HG03064 (cell line): Measurements from ENCODE around the gene BMX.

Experiments used
- ATAC-seq: cut with Tn5 transposase; IDR thresholded peaks from one replicate; pipeline ENCODE4 v1.9.1; 2021; ENCODE audit warnings: low read depth; ENCODE audit not compliant: unreplicated experiment

The BMX gene

DNA sequence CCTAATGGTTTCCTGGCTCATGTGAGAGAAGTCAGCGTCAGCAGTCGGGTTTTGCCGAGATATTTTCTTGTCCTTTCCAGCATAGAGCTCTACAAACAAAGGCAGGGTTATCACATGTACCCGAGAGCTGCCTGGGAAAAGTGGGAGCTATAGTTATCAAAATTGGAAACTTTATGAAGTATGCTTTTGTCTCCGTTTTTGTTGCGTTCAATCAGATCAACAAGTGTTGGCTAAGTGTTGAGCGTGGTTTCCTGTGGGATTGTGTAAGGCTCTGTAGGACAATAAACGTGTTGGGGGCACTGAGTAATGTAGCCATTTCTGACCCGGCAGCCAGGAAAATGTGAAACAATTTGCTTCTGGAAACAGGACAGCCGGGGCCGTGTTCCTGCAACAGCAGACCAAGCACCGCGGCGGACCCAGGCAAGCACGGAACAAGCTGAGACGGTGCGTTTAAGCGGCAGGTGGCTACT lies at the start of gene BMX:
TSS of gene BMX (plus strand) at position 311 of the 470 bp plus-strand sequence. CDS start 7,547 bp downstream, outside the sequence.
- ATAC-seq, result no peak

DNA sequence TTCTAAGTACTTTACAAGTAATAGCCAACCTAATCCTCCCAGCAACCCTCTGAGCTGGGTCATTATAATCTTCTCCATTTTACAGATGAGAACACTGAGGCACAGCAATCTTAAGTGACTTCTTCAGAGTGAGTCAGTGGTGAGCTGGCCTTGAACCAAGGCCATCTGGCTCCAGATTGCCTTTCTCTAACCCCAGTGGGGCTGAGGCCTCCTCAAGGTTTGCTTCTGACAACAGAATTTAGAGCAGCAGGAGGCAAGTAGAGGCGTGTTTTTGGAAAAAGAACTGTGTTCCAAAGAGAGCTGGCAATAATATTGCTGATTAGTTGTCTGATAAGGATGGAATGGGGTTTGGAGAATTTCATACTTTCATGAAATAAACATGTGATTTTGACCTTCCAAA lies 48.7 kb upstream of the BMX start:
- no peak for ATAC-seq

DNA sequence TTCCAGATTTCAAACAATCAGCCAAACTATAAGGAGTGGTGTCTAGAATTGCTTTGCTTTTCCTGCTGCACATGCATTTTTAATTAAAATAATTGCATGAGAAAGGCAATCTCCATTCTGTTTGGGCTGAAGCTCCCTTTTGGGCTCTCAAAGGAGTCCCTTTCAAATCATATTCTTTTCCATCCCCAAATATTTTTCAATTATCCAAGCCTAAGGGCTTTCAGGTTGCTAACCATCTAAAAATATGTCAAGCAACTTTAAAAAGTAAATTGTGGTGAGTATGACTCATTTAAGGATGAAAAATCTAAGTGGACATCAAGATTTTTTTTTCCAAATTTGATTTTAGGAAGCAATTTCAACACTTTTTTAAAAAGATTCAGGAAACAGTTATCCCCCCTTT lies 35.9 kb upstream of the BMX start:
- ATAC-seq, result no peak

DNA sequence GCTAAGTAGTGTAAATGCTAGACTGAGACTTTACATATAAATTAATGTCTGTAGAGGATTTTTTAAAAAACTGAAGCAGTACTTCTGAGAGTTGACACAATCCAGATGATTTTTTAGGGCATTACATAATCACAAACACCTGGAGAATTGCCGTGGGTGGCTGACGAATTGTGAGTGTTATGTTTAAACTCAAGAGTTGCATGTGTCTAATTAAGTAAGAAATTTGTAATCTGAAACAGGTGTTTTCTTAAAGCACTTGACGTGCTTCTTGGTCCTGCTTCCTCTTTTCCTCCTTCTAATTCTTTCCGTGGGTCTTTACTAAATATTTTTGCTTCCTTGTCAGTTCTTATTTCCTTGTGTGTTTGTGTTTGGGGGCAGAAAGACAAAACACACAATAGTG lies 35.3 kb upstream of the BMX start:
- ATAC-seq, result no peak

DNA sequence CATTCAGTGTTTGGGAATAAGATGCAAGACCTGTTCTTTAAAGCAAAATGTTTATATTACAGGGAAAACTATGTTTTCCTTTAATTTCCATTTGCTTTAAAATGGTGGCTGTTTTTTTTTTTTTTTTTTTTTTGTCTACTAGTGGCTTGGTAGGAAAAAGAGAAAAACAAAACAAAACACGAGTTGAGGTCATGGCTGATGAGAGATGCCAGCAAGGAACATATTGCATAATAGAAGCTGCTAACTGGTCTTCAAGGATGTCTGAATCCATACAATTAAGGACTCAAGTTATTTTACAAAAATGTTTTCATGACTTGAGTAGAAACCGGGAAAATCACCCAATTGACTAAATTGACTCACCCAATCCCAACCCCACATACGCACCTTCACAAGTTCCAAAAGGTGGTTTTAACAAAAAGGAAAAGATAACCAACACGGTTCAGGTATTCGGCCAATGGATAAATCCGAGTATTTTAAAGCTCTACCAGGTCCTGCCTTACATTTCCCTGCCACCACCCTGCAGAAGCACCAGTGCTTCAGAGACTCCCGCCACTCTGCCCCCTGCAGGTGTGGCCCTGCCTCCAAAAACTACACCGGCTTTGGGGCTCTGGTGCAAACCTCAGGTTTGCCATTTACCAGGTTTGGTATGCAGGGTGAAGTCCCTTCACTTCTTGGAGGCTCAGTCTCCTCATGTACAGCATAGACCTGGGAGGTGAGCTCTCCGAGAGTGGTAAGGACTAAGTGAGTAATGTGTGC lies 34.5 kb upstream of the BMX start:
- no peak for ATAC-seq

DNA sequence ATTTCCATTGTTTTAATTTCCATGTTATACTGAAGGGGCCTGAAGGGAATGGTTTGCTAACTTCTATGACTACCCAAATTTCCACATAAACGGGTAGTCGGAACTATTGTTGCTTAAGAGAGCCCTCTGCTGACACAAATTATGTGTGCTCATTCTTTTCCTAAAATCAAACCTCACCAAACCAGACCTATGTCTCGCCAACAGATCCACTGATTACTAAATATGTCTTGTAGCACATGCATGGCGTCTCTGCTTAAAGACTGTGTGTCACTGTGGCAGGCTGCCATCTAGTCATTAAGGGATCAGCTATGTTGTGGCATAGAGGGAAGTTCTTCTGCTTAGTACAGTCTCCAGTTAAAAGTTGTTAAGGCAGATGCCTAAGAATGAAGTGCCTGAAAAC lies 32.6 kb upstream of the BMX start:
- no peak for ATAC-seq

DNA sequence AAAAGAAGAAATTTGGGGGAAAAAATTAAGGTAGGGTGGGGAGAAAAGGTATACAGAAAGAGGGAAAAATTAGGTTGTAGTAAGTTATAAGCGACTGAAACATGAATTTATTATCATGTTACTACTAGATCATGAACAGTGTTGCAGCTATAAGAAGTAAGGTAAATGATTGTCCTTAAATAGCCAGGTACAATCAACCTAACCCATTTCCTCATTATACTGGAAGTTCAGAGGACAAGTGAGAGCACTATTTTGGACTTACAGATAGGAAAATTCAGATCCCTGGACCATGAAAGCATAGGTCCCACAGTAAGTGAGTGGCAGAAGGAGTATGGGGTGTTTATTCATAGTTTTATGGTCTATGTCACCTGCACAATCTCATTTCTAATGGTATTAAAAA lies 31.0 kb upstream of the BMX start:
- no peak for ATAC-seq

DNA sequence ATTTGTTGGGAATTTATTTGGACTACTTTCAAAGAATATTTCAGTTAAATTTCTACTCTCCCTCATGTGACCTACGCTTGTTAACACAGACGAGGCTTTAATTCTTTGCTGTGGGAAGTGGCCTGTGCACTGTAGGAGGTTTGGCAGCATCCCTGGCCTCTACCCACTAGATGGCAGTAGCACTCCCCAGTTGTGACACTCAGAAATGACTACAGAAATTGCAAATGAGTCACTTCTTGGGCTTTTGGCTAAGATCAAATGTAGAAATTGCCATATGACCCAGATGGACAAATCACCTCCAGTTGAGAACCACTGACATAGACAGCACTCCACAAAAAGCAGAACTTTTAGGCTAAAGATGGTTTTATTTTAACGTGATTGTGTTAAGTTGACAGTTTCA lies 29.6 kb upstream of the BMX start:
- no peak for ATAC-seq

DNA sequence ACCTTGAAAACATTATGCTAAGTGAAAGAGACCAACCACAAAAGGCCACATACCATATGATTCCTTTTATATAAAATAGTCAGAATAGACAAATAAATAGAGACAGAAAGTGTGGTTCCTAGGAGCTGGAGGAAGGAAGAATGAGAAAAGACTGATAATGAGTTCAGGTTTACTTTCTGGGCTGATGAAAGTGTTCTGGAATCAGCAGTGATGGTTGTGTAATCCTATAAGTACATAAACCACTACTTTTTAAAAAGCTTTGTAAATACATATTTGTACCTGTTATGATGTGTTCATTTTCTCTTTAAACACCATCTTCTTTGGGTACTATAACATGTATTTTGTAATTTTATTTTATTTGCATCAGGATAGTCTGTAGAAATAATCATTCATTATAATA lies 28.1 kb upstream of the BMX start:
- ATAC-seq, result no peak

DNA sequence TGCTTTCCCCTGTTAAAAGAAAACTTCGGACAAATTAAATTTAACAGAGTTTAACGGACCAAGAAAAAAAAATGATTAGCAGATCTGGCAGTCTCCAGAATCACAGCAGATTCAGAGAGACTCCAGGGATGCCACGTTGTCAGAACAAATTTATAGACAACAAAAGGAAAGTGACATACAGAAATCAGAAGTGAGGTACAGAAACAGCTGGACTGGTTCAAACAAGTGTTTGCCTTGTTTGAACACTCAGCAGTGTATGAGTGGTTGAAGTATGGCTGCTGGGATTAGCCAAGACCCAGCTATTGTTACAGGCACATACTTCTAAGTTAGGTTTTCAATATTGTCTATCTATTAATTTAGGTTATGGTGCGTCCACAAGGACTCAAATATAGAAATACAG lies 26.6 kb upstream of the BMX start:
- ATAC-seq, result no peak

DNA sequence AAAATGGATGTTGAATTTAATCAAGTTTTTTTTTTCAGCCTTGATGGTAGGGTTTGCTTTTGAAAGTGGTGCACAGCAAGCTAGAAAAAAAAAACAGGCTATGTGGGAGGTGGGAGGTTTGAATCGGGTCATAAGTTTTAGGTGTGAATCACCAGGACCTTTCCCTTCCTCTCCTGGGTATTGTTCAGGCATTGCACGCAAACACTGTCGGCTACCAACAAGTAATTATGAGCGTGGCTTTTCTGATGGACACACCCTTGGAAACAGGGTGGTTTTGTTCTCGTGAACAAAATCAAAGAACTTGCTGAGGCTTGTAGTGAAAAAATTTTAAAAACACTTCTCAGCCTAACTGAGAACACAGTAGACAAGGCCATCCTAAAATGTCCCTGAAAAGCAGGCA lies 25.6 kb upstream of the BMX start:
- no peak for ATAC-seq

DNA sequence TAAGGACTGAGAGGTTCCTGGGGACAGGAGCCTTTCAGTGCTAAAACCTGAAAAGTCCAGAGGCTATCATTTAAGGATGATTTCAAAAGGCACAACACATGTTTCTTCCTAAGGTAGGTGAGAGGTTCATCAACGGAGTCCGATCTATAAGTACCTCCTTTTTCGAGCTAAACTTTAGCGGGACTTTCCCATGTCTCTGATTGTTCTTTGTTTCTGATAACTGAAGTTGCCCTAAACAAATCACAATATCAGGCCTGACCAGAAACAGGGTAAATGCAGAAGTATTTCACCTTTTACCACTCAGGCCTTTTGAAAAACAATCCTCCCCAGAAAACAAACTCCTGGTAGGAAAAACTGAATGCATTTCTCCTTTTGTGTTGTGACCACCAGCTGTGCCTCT lies 25.1 kb upstream of the BMX start:
- ATAC-seq, result no peak

DNA sequence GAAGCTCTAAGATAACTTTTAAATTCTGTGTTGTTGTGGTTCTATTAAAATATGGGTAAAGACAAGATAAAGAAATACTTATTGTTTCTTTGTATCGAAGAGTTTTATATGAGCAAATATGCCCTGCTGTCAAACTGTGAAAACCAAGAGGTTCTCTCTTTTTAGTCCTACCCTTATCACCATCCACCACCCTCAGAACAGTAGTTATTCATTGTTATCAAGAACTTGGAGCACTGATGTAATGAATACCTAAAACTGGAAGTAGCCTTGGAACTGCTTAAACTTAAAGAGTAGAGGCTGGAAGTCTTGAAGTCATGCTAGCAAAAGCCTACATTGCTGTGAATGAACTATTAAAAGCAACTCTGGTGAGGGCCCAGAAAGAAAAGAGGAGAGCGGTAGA lies 16.7 kb upstream of the BMX start:
- ATAC-seq, result no peak

DNA sequence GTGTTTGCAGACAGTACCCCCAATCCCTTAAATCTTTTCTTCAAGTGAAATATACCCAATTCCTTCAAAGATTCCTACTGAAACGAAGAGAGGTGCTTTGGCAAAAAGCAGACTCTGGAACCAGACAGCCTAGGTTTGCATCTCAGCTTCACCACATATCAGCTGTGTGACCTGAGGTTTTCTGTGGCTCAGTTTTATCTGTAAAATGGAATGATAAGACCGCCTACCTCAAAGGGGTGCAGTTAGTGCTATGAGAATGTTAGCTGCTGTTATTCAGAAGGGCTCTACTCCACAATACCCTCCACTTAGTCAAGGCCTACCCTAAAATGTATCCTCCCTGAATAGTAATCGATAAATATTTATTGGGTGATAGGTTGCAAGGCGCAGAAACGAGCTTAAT lies 8.1 kb upstream of the BMX start:
- ATAC-seq, result no peak

DNA sequence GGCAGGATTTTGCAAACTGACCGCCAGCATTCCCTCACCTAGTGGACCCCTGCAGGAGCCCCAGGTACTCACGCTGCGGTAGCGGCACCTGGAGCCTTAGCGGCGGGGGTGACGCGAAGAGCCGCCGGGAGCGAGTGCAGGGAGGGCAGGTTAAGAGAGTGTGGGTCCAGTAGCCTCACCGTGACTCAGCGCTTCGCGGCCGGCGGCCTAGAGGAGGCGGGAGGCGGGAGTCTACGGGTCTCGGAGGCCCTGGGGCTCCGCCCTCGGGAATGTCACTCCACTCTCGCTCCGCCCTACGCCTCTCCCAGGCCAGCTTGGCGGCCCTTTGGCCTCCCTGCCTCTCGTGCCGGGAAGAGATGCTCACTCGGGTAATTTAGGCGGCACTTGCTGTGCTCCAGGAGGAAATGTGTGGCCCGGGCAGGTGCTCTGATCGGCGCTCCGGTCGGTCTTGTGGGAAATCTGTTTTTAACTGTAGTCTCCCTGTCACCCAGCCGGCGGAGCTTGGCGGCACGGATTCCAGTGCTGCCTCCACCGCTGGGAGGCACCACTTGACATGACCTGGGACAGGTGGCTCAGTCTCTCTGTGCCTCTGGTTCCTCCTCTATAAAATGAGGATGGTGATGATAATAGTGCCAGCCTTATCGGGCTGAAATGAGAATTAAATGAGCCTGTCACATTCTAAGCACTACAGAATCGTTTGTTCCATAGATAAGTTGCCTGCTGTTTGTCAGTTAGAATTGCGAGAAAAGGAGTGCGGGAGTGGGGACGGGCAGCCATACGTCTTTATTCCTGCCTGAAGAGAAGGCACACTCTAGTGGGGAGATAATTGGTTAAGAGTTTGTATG lies 7.3 kb upstream of the BMX start, which contains the start of gene PIR:
TSS of gene PIR (minus strand) at position 216 of the 845 bp plus-strand sequence. CDS start 2,076 bp downstream, outside the sequence.
- peak; percentile 97 for ATAC-seq

DNA sequence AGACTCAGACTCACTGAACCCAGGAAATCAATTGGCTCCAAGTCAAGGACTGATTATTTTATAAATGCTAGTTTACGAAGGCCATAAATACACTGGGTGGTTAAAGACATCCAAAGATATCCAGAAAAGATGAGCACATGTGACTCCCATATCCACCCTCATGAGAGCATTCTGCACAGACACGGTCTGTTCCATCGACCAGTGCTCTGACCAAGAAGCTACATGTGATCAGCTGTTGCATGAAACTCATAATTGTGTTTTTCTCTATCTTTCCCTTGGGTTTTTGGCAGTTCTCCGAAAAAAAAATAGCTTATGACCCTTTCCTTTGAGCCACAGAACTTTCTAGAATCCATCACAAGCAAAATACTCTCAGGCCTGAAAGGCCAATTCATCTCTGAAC lies 4.8 kb upstream of the BMX start:
- ATAC-seq, result no peak

DNA sequence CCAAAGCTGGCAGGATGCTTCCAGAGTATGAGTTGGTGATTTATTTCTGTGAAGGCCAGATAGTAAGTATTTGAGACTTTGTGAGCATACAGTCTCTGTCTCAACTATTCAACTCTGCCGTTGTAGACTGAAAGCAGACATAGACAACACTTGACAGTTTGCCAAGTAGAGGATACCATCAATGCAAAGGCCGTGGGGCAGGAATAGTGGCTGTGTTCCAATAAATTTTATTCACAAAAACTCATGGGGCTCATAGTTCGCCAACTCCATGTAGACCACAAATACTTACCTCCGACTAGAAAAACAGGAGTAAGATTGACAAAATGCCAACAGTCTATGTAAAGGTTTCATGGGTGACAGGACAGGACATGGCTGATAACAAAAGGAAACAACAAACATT lies 3.8 kb upstream of the BMX start:
- no peak for ATAC-seq

DNA sequence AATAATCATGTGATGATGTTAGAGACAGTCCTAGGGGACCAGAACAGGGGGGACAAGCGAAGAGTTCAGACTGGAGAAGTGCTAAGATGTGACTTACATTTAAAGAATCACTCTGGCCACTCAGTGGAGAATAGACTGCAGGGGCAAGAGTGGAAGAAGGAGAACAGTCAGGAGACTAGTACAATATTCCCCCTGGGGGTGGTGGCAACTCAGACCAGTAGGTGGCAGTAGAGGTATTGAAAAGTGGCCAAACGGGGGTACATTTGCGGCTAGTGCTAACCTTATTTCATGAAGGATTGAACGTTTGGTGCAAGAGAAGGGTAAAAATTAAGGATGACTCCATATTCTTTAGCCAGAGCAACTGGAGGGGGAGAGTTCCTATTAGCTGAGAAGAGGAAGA lies 2.7 kb upstream of the BMX start:
- ATAC-seq, result no peak

DNA sequence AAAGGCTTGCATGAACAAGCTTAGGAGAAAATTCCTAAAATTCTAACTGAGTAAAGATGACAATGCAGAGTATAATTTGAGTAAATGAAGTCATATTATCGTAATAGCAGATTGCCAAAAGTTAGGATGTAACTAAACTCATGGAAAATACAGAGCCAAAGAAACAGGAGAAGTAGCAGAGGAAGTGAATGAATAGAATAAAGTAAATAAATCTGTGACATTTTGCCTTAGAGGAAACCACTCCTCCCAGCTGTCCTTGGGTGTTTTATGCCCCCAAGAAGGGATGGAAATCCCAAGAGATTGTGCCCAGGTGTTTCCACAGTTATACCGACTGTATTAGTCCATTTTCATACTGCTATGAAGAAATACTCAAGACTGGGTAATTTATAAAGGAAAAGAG lies 1.9 kb upstream of the BMX start:
- ATAC-seq, result no peak

DNA sequence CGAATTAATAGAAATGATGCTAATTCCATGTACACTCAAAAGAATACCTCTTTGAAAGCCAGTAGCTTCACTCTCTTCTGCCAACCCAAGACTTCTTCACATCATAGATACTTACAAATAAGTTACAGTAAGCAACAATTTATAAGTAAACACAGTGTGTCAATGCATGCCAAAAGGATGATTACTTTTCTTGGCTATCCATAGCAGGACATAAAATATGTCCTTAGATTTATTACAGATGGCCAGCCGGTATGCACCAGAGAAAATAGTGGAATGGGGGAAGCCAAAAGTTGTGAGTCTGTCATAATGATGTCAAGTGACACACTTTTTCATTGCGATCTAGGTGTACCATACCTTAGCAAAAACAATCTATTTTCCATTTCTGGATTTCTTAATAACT lies 631 bp upstream of the BMX start:
- ATAC-seq, result no peak

DNA sequence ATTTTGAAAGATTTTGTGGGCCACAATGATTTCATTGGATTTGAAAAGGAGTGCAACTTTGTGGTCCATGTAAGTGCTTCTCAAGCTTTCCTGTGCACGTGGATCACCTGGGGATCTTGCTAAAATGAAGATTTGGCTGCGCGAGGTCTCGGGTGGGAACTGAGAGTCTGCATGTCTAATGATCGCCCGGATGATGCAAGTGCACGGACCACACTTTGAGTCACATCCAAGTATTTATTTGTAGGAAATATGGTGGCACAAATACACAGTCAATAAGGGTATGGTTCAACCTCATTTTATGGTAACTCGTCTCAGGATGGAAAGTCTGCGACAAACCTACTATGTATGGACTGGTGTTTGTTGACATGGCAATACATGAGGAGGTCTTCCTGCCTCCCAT lies 899 bp downstream of the BMX start:
- ATAC-seq, result no peak

DNA sequence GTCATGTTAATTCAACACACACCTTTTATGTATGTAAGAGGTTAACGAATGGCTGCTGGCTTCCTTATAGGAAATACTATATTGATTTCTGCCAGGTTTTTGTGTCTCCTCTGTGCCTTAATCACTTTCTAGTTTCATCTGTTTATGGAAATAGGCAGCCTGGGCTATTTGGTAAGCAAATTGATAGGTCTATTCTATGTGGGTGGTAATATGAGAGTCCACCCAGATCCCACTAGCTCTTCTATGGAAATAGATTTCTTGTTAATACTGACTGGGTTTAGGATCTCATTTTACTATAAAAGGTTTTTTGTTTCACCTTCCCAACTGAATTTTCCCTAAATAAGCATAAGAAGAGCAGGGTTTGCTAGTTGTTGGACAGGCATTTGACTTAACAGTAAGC lies 4.1 kb downstream of the BMX start:
- ATAC-seq, result no peak
